MM.1S (cell line): ENCODE measurements around the gene UBXN11.

Experiments used
- DNase-seq: peaks from one replicate; pipeline ENCODE4 v3.0.0-alpha.2; 2015
- H2AFZ ChIP-seq: fragments of 300-600 bp; sonication (generic); 2 replicates; pipeline ENCODE4 v1.6.0; 2016; ENCODE audit warnings: antibody characterized with exemption, low read length
- H3F3A ChIP-seq: fragments of 300-600 bp; sonication (generic); 2 replicates; pipeline ENCODE4 v1.6.1; 2016; ENCODE audit warnings: mild to moderate bottlenecking, antibody characterized with exemption, low read length, moderate library complexity, mixed read lengths; ENCODE audit not compliant: insufficient read depth
- H3K27ac ChIP-seq: fragments of 300-600 bp; sonication (generic); 2 replicates; pipeline ENCODE4 v1.5.1; 2016; ENCODE audit warnings: mild to moderate bottlenecking, low read length
- H3K27me3 ChIP-seq: fragments of 300-600 bp; sonication (generic); replicated peaks from 2 replicates; pipeline ENCODE4 v1.6.0; 2016; ENCODE audit warnings: low read length; ENCODE audit not compliant: insufficient read depth
- H3K36me3 ChIP-seq: fragments of 300-600 bp; sonication (generic); replicated peaks from 2 replicates; pipeline ENCODE4 v1.6.1; 2016; ENCODE audit warnings: mild to moderate bottlenecking, low read length, mixed read lengths; ENCODE audit not compliant: insufficient read depth
- H3K4me1 ChIP-seq: fragments of 300-600 bp; sonication (generic); 2 replicates; pipeline ENCODE4 v1.6.1; 2016; ENCODE audit warnings: low read length, mixed read lengths
- H3K4me2 ChIP-seq: fragments of 300-600 bp; sonication (generic); 2 replicates; pipeline ENCODE4 v1.6.0; 2016; ENCODE audit warnings: low read depth, low read length
- H3K4me3 ChIP-seq: fragments of 300-600 bp; sonication (generic); 2 replicates; pipeline ENCODE4 v1.5.1; 2016; ENCODE audit warnings: low read length, mixed read lengths
- H3K79me2 ChIP-seq: fragments of 300-600 bp; sonication (generic); 2 replicates; pipeline ENCODE4 v1.6.1; 2016; ENCODE audit warnings: mixed run types, low read length, mixed read lengths
- H3K9ac ChIP-seq: fragments of 300-600 bp; sonication (generic); 2 replicates; pipeline ENCODE4 v1.6.1; 2016; ENCODE audit warnings: low read length, mixed read lengths
- H3K9me2 ChIP-seq: fragments of 300-600 bp; sonication (generic); replicated peaks from 2 replicates; pipeline ENCODE4 v1.6.1; 2016; ENCODE audit warnings: mild to moderate bottlenecking, low read length, mixed read lengths; ENCODE audit not compliant: insufficient read depth
- H3K9me3 ChIP-seq: fragments of 300-600 bp; sonication (generic); replicated peaks from 2 replicates; pipeline ENCODE4 v1.6.1; 2016; ENCODE audit warnings: mild to moderate bottlenecking, low read length, mixed read lengths; ENCODE audit not compliant: insufficient read depth
- H4K20me1 ChIP-seq: fragments of 300-600 bp; sonication (generic); 2 replicates; pipeline ENCODE4 v1.6.1; 2016; ENCODE audit warnings: mild to moderate bottlenecking, low read length, moderate library complexity, mixed read lengths; ENCODE audit not compliant: insufficient read depth
- EZH2 ChIP-seq: fragments of 300-600 bp; sonication (generic); optimal IDR thresholded peaks from 2 replicates; pipeline ENCODE3; 2017; ENCODE audit warnings: low read depth, mild to moderate bottlenecking, antibody characterized with exemption, low read length, mixed read lengths
- EZH2phosphoT487 ChIP-seq: fragments of 300-600 bp; sonication (generic); IDR thresholded peaks from 2 replicates; pipeline ENCODE4 v1.6.1; 2018; ENCODE audit warnings: antibody characterized with exemption, low read length
- TF ChIP-seq, protein P1 (sequence below): fragments of 300-600 bp; sonication (generic); IDR thresholded peaks from 2 replicates; pipeline ENCODE4 v1.5.1; 2016; ENCODE audit warnings: antibody characterized with exemption, low read length, mixed read lengths

UBXN11 gene, protein sequence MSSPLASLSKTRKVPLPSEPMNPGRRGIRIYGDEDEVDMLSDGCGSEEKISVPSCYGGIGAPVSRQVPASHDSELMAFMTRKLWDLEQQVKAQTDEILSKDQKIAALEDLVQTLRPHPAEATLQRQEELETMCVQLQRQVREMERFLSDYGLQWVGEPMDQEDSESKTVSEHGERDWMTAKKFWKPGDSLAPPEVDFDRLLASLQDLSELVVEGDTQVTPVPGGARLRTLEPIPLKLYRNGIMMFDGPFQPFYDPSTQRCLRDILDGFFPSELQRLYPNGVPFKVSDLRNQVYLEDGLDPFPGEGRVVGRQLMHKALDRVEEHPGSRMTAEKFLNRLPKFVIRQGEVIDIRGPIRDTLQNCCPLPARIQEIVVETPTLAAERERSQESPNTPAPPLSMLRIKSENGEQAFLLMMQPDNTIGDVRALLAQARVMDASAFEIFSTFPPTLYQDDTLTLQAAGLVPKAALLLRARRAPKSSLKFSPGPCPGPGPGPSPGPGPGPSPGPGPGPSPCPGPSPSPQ

DNA sequence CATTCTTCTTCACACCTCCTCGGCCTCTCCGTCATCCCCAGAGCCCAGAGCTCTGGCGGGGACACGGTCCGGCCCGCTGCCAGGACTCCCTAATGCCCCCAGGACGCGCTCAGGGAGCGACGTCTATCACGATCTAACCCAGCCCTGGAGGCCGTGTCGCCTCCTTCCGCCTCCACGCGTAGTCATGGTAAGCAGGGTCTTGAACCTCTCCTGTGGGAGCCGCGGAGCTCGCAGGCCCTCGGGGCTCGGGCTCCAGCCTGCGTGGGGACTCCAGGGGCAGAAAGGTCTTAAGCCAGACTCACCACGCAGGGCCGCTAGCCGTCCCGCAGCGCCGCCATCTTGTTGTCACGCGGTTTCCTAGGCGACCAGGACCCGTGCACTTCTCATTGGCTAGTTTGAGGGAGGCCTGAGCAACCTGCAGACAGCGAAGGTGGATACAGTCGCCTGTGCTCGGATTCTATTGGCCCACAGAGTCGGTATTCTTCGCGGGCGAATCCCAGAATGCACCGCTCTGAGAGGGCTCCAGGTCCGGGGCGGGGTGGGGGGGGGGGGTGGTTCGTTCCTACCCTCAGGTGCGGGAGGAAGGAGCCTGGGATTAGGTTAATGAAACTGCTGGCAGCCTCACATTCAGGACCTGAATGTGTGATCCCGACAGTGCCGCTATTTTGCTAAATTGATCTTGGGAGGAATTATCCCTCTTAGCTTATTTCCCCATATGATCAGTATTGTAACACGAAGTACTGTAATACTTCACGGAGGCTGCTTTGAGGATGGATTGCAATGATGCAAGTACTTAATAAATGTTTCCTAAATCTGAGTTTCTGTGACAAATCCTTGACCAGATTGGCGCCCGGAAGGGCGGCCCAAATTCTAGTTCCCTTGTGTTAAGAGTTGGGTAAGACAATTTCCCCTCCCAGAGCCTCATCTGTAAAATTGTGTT is at the start of gene UBXN11:
Gene UBXN11, minus strand, starts transcription at position 347 of the 940 bp plus-strand sequence. CDS start 3,753 bp downstream, outside the sequence.
- Histone ChIP-seq H3K27me3 (no peaks in the 10 kb centered on the region), H3K4me3 (peak within 1 kb of the TSS; percentile 90), H3K9ac (peak within 1 kb of the TSS; percentile 88), H2AFZ (peak within 1 kb of the TSS; percentile 87), H3F3A (peaks cover 10% of the 10 kb centered on the region), H3K4me2 (peak within 1 kb of the TSS; percentile 99), H3K27ac (peak within 1 kb of the TSS; percentile 91), H3K9me2 (no peaks in the 10 kb centered on the region), H3K79me2 (peaks cover 11% of the 10 kb centered on the region), H3K4me1 (peaks cover 15% of the 10 kb centered on the region), H3K9me3 (no peaks in the 10 kb centered on the region), H3K36me3 (no peaks in the 10 kb centered on the region), H4K20me1 (no peaks in the 10 kb centered on the region)
- peak; percentile 98 for DNase-seq
- TF ChIP-seq EZH2phosphoT487: no peak
- TF ChIP-seq, protein P1, sequence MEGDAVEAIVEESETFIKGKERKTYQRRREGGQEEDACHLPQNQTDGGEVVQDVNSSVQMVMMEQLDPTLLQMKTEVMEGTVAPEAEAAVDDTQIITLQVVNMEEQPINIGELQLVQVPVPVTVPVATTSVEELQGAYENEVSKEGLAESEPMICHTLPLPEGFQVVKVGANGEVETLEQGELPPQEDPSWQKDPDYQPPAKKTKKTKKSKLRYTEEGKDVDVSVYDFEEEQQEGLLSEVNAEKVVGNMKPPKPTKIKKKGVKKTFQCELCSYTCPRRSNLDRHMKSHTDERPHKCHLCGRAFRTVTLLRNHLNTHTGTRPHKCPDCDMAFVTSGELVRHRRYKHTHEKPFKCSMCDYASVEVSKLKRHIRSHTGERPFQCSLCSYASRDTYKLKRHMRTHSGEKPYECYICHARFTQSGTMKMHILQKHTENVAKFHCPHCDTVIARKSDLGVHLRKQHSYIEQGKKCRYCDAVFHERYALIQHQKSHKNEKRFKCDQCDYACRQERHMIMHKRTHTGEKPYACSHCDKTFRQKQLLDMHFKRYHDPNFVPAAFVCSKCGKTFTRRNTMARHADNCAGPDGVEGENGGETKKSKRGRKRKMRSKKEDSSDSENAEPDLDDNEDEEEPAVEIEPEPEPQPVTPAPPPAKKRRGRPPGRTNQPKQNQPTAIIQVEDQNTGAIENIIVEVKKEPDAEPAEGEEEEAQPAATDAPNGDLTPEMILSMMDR: no peak
- TF ChIP-seq EZH2: no peak

DNA sequence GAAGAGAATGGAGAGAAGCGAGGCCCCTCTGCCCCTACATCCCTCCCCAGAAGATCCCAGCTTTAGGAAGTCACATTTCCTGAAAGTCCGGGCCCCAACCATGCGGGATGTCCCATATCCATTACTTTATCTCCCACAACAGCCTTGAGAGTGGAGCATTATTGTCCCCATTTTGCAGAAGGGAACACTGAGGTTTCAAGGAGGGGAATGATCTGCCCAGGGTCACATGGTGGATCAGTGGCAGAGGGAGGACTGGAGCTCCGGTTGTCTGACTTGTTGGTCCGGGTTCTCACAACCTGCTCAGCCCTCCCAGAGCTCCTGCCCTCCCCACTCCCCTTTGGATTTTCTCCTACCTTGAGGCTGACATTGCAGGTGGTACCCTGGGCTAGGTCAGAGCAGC is 49.7 kb upstream of the UBXN11 start:
- H3K79me2 ChIP-seq: no peaks in the 10 kb centered on the region
- TF ChIP-seq EZH2 (no peak), EZH2phosphoT487 (no peak)
- TF ChIP-seq, protein P1: no peak
- H3K9me3 ChIP-seq: no peaks in the 10 kb centered on the region
- no peak for DNase-seq
- H3F3A ChIP-seq: no peaks in the 10 kb centered on the region
- H3K9ac ChIP-seq: no peak overlapping the region
- no peak overlapping the region for H2AFZ ChIP-seq
- no peaks in the 10 kb centered on the region for H3K9me2 ChIP-seq
- no peak overlapping the region for H3K4me3 ChIP-seq
- H3K4me2 ChIP-seq: no peak overlapping the region
- H3K4me1 ChIP-seq: no peaks in the 10 kb centered on the region
- no peak overlapping the region for H3K27ac ChIP-seq
- no peaks in the 10 kb centered on the region for H4K20me1 ChIP-seq
- H3K36me3 ChIP-seq: no peaks in the 10 kb centered on the region
- H3K27me3 ChIP-seq: 0 out of 2 replicates have a peak, but pooled peaks cover 14% of the 10 kb centered on the region

DNA sequence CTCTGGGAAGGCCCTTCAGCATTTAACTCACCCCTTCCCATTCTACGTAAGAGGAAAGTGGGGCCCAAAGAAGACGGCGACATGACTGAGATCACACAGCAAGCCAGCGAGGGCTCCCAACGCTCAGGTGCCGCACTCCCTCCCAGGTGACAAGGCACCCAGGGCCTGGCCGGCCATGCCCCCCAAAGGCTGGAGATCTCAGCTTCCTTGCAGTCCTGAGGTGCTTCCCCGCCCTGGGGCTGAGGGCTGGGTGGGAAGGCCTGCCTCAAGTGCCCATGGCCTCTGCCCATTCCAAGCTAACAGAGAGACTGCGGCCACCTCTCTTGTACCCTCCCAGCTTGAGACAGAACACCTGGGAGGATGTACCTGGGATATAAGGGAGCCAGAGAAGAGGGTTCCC is 48.5 kb upstream of the UBXN11 start:
- no peaks in the 10 kb centered on the region for H3K9me2 ChIP-seq
- H3K9me3 ChIP-seq: no peaks in the 10 kb centered on the region
- H2AFZ ChIP-seq: no peak overlapping the region
- no peaks in the 10 kb centered on the region for H3F3A ChIP-seq
- no peak overlapping the region for H3K4me3 ChIP-seq
- H3K79me2 ChIP-seq: no peaks in the 10 kb centered on the region
- no peaks in the 10 kb centered on the region for H3K4me1 ChIP-seq
- H3K4me2 ChIP-seq: no peak overlapping the region
- no peak overlapping the region for H3K9ac ChIP-seq
- H3K27ac ChIP-seq: no peak overlapping the region
- TF ChIP-seq EZH2phosphoT487: no peak
- TF ChIP-seq EZH2: no peak
- TF ChIP-seq, protein P1: no peak
- DNase-seq: no peak
- no peaks in the 10 kb centered on the region for H3K36me3 ChIP-seq
- no peaks in the 10 kb centered on the region for H4K20me1 ChIP-seq
- H3K27me3 ChIP-seq: 0 out of 2 replicates have a peak, but pooled peaks cover 3% of the 10 kb centered on the region
